GM21717 (cell line): ENCODE data around the gene CADPS.

Experiments
- ATAC-seq: cut with Tn5 transposase; IDR thresholded peaks from one replicate; pipeline ENCODE4 v1.9.1; 2021; ENCODE audit warnings: mild to moderate bottlenecking, moderate library complexity; ENCODE audit not compliant: unreplicated experiment

CADPS gene

DNA sequence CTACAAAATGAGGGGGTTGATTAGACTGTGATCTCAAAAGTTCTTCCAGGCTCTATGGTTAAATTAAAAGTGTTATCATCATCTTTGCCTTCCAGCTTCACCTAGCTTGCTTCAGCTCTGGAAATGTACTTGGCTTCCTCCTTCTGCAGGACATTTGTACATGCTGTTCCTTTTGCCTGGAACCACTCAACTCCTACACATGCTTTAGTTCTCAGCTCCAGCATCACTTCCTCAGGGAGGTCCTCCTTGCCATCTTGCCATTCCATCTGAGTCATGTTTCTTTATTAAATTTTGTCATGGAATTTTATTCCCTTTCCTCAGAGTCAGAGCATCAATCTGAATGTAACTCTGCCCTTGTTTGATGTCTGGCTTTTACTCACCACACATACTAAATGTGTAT, 343.2 kb downstream of the CADPS start:
- no peak for ATAC-seq

DNA sequence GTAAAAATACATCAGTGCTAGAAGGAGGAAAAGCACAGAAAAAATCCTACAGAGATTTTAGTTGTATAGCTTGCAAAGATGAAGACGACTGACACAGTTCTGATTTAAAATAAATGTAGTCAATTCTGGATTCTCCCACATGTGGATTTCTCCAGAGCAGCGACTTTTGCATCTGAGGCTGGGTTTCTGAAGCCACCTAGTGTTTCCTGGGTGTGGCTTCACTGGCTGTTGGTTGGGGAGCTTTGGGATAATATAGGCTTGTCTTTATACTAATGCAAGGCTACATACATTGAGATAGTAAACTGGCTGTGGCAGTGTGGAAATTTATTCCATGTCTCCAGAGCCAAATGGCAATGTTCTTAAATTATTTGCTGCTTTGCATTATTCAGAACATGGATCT, 343.7 kb downstream of the CADPS start:
- no peak for ATAC-seq

DNA sequence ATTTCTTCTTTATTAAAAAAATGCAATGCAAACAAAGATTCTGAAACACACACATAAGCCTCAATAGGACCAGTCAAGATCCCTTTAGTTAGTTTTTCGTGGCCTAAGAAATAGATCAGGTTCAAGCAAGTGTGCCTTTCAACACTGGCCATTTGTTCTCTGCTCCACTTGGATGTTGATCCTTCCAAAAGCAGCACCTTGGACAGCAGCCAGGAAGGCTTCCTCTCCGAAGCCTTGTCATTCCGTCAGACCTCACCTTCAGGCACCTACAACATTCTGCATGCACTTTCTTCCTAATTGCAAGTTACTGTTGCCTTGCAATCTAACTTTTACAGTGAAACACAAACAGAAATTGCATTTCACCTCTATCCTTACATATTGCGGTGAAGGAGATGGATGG, 346.0 kb downstream of the CADPS start:
- ATAC-seq = no peak

DNA sequence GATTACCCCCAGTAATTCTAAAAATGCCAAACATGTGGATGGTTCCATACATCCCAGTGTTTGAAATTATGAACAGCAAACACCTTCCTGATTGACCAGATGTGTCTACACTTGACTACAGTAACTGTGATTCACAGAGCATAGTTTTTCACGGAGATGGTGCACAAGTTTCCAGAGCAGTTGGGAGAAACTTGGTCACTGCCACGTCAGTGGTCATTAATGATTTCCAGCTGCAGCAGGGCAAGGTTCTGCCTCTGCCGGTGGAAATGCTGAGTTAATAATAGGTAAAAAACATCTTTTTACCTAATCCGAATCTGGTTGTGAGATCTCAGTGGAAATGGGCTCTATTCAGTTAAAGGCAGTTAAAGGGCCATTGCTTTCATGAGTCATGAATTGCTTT, 347.7 kb downstream of the CADPS start:
- no peak for ATAC-seq

DNA sequence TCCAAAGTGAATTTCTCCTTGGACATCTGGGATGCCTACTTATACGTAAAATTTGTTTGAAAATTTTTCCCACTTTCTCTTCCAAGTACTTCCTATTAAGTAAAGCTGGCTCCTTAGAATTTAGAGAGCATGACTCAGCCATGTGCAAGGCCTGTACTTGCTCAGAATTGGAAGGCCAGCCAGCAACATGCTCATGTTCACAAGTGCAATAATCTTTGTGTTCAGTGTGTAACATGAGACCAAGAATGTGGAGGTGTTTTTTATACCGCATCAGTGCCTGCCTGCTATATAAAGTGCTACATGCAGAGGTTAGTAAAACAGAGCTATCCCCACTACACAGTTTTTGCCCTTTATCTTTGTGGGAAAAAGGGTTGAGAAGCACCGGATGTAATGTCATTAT, 349.9 kb downstream of the CADPS start:
- no peak for ATAC-seq

DNA sequence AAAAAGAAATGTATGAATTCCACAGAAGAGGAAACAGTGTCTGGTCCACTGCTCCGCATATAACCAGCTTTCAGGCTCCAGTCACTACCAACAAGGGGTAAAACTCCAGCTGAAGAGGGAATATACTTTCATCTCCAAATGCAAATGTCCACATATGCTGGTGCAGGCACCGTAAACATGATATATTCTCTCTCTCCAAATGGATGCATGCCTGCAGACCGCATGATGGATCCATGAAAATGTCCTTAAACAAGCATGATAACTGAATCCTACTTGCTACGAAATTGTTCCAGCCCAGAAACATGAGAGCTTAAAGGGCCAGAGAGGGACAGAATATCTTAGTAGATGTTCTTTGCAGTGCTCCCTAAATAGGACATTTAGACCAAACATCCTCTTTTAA, 351.5 kb downstream of the CADPS start:
- ATAC-seq = no peak

DNA sequence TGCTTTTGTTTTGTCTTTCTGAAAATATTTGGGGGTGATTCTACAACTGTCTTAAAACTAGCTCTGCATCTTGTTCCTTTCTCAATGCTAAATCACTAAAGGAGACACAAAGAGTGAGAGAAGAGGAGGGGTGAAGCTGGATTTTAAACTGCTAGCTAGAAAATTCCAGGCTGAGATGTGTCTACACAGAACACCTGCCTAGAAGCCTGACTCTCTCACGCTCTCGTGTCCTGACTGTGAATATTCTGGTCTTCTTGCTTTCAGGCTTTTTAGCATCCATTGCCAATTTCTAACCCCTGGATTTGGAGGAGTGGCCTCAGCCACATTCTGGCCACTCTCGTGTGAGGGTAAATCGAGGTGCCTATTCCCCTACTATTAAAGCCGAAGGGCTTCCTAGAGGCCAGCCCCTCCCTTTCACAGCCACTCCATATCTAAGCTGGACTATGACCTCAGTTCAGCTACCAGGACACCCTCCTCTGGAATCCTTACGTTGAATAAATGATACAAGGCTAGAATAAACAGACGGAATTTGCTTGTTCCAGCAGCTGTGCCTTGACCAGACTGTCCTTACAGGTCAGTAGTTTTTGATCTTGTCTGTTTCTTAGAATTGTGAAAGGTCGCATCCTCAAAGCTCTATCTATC, 353.6 kb downstream of the CADPS start:
- no peak for ATAC-seq

DNA sequence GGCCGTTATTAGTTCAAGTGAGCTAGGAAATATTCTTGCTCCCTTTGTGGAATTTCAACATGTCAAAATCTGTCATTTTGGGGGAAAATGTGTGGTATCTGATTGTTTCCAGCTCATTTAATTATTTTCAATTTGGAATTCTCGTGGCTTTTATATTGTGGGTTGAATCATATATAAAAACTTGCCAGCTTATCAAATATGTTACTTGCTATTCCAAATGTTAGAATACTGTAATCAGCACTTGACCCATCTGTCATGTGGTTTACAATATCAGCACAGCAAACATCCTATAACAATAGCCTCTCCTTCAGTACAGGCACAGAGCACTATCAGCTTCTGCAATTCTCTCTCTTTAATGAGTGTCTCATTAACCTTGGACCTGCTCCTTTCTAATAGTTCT, 371.7 kb downstream of the CADPS start:
- ATAC-seq = no peak

DNA sequence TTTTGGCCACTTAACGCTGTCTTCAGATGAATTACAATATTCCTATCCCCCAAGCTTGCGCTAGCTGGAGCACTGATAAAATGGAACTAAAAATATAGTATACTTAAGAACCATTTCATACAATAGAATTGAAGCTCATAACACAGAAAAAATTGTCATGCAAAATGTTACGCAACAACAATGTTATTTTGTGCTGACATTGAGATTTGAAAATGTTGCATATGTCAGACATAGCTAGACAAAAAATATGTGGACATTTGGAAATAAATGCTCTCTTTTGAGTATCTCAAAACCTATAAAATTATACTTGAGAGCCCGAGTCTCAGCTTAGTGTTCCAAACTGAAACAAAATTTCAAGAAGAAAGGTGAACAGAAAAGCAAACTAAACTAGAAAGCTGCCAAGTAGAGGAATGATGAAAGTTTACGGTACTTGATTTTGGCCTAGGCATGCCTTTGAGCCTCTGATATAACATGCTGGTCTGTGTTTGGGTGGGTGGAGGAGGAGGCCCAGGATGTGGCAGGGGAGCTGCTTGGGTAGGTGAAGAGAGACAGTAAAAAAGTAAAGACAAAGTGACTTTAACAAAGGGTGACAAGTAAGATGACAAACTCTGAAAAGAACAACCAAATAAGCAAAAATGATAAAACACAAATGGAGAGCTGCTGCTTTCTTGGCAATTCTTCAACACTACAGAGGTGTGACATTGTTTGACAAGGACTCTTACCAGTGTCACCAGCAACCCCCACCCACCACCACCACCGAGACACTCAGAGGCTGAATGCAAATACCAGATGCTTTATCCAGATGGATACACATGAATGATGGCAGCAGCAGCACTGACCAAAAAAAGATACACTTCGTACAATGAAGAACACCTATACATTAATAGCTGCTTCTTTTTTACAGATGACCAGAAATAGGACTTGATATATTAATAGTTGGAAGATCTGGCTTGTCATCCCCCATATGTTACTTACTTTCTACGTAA, 372.6 kb downstream of the CADPS start:
- ATAC-seq = no peak

DNA sequence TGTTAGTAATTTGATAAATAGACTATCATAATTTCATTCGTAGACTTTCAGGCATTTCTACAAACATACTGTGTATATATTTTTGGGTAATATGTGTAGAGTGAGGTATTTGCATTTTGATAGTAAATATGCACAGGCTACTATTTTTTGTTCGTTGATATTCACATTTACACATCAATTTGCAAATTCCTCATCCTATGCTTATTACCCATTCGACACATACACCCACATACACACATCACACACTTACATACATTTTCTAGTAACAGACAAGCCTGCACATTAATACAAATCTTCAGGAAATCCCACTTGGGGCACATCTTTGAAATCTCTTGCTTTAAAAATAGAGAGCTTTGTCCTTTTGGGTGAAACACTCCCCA, 373.9 kb downstream of the CADPS start:
- no peak for ATAC-seq

DNA sequence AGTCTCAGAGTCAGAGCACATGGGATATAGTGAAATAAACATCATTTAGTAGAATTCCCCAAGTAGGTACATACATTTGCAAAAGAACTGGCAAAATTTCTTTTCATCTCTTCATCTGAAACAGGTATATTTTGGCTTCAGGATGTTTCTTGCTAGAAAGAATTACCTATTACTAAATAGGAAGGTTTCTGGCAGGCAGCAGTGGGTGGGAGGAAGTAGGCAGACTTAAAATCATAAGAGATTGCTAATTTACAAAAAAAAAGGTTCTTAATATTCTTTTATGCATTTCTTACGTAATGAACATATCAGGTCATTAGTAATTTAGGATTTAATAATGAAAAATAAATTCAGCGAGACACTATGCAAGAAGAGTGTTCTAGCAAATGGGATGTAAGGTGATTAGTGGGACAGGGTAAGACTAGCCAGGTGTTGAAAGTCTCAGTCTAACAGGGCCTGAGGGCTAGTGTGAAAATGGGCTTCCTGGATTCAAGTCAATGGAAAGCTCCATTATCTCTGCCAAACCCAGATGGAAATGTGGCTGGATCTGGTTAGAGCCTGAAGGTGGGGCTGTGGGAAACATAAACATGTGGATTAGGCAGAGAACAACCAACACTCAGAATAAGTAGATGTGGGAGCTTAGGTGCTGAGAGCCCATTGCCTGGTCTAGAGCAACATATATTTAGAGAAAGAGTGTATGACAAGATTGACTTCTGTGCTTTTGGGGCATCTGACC, 374.5 kb downstream of the CADPS start:
- no peak for ATAC-seq

DNA sequence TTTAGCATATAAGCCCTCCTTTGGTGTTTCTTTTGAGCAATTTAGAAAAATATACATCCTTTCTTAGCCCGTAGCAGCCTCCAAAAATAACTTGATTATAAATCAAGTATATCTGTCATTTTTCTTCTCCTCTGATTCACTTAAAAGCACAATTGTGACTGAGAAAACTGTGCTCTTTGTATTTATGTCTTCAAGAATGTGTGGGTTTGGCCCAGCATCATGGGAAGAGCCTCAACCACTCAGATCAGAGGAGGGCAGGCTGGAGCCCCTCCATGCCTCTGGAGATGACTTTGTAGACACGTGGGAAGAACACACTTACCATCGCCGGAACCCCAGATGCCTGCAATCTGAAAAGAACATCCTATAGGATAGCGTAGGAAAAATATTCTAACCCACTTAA, 378.1 kb downstream of the CADPS start:
- ATAC-seq = no peak

DNA sequence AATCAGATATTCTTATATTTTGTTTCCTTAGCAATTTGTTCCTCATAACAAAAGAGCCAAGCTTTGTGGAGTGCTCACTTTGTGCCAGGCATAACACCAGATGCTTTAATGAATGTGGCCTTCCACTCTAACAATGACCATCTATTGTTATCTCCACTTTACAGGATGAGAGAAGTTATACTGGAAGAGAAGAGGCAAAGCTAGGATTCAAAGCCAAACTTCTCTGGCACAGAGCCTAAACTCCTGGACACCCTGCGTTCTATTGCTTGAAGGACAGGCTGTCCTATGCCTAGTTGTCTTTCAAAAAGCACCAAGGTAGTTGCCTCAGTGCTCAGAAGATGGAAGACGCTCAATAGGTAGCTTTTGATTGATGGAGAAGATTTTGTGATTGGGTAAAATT, 378.7 kb downstream of the CADPS start:
- ATAC-seq = no peak

DNA sequence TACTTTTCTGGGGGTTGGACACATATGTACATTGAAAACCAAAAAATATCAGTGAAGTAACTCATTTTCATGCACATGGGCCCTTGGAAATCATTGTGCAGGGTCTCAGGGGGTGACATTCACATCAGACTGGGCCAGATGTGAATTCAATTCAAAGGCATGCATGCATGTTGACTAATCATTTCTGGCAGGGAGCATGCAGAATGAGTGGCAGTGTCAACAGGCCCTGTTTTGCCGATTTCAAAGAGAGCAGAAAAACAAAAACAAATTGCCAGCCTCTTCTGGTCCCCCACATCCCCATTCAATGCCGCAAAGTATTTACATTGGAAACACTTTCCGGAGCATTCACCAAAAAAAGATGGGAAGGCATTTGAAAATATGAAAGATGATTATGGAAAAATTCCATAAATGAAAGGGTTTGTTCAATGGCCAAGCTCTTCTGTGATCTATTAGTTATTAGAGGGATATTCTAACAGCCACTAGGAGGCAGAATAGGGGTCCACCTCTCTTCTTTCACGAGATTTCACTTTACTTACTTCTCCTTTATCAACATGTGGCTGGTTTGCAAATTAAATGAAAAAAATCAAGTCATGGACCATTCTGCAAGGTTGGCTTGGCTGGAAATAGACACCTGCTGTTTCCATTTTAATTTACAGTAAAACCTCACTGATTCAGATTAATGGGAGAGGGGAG, 382.0 kb downstream of the CADPS start:
- ATAC-seq = no peak

DNA sequence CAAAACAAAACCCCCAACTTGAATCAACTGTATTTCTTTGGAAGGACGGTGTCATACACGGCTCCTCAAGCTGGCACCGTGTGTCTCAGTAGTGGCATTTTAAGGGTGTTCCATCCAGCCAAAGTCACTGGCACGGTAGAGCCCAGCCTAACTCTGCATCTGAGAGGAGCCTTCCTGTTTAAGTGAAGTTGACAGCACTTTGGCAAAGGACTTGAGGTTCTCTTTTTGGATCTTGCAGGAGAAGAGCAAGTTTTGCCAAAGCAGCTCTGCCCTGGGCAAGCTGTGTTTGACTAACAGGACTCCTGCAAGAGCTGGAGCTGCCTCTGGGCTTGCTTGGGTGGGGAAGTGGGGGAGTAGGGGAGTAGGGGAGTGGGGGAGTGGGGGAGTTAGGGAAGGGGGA, 392.3 kb downstream of the CADPS start:
- no peak for ATAC-seq

DNA sequence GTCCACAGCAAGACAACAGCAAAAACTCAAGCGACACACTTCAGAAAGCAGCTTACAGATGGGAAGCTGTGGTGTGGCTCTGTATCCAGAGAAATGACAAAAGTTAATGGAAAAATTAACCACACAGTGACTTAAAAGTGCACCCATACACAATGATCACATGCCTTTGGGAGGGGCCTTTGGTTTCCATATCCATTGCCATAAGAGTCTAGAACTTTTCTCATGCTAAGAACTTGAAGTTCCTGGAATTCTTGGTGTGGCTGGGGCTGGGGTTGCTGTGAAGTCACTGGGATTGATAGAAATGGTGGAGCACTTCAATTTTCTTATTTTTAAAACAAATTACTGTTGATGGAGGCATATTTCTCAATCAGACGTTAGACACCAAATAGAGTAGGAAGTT, 393.3 kb downstream of the CADPS start:
- ATAC-seq = no peak

DNA sequence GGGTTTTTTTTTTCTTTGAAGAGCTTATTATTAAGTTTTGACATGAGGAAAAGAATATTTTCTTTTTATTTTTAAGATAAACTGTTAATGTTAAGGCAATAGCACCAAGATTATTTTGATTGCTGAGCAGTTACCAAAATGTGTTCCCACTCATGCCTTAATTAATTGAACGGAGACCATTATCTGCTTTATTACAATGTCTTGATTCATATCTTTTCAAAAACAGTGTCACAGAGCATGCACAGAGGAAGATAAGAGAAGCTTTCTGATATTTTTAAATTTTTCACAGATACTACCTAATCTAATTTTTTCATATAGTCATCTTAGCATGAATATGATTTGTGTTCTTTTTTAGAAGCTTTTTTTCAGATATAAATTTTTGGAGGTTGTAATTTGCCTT, 395.2 kb downstream of the CADPS start:
- ATAC-seq = no peak

DNA sequence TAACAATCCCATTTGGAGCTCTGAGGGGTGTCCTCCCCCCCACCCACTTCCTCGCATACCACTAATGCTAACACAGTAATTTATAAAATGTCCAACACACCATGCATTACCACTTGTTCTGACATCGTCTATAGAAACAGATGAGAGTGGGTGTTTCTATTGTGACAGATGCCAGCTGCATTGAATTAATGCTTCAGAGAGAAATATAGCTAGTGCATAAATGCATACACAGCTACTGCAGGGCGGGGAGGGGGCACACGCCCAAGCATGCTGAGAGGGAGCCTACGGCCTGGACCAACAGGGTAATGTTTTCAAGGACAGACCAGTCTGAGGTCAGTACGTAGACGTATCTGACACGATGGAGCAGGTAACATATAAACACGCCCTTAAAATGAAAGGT, 395.9 kb downstream of the CADPS start:
- no peak for ATAC-seq

DNA sequence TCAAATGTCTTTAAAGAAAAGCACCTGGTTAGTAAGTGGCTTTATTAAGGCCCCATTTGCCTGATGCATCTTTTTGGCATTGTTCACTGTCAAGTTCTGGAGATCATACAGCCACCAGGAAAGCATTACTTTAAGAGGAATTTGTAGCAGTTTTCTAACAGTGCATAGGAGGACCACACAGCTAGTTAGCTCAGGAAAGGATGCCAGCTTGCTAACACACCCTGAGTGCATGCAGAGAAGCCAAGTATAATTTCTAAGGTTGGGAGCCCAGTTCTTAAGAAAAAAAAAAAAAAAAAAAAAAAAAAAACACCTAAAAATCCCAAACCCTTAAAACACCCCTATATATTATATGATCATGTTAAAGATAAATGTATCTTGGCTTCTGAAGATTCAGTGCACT, 399.9 kb downstream of the CADPS start:
- ATAC-seq = no peak

DNA sequence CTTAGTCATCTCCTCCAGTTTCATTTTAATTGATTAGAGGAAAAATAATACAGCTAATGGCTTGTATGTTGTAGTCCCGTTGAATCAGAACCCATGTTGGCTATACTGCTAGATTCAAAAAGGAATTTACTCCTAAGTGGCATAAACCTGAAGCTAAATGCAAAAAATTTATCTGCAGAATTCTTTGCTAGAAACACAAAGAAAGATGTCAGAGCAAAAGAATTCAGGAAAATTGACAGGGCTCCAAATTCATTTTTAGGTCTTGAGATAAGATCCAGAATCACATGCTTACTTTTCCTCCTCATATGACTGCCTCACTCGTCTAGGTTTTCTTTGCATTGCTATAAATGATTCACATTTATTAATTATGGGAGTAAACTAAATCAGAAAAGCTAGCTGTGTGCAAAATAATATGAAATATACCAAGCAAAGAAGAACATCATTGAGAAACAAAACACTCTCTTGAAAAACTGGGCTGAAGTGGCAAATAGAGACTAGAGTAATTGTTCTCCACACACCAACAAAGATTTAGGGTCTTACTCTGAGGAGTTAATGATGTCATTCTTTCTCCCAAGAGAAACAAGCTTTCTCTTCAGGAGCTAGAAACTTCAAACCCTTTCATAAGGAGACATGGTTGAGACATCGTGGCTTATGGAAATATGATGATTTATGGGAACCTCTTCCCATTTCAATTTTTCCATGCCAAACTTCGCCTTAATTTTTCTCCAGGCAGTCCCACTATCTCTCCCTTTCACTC, 407.1 kb downstream of the CADPS start:
- ATAC-seq = no peak
